ENCODE results near the gene ADAM12.

The ADAM12 gene

GRCh38 chr10:126324826-126325225 is 63.5 kb downstream of the ADAM12 start:
- H3K9me3 ChIP-seq (ENCODE audit: control insufficient read depth, insufficient read depth, low read depth, low read length): no peaks in the 10 kb centered on the region
- CTCF ChIA-PET: no interaction called here
- TF ChIP-seq ZNF433 (tag by site-specific recombination; IDR thresholded peaks at IDR 0.05; ENCODE audit: low read depth) (no peak), ZNF777 (tag by site-specific recombination; IDR thresholded peaks at IDR 0.05; ENCODE audit: borderline replicate concordance) (no peak), ZNF362 (tag by site-specific recombination; IDR thresholded peaks at IDR 0.05) (no peak), GLIS1 (tag by site-specific recombination; IDR thresholded peaks at IDR 0.05) (no peak), ZSCAN30 (tag by site-specific recombination; IDR thresholded peaks at IDR 0.05) (no peak), ZNF776 (tag by site-specific recombination; IDR thresholded peaks at IDR 0.05; ENCODE audit: borderline replicate concordance) (no peak), ZFP3 (tag by site-specific recombination; IDR thresholded peaks at IDR 0.05; ENCODE audit: low read depth) (no peak), ZNF16 (tag by site-specific recombination; IDR thresholded peaks at IDR 0.05; ENCODE audit: low read depth) (no peak), MEIS1 (CRISPR knock-in tag; IDR thresholded peaks at IDR 0.05; ENCODE audit: borderline replicate concordance) (no peak), FEZF1 (tag by site-specific recombination; IDR thresholded peaks at IDR 0.05) (no peak), ZNF580 (tag by site-specific recombination; IDR thresholded peaks at IDR 0.05) (no peak), PATZ1 (tag by site-specific recombination; IDR thresholded peaks at IDR 0.05) (no peak), KLF1 (tag by site-specific recombination; IDR thresholded peaks at IDR 0.05) (no peak)
- TF ChIP-seq, protein P1, sequence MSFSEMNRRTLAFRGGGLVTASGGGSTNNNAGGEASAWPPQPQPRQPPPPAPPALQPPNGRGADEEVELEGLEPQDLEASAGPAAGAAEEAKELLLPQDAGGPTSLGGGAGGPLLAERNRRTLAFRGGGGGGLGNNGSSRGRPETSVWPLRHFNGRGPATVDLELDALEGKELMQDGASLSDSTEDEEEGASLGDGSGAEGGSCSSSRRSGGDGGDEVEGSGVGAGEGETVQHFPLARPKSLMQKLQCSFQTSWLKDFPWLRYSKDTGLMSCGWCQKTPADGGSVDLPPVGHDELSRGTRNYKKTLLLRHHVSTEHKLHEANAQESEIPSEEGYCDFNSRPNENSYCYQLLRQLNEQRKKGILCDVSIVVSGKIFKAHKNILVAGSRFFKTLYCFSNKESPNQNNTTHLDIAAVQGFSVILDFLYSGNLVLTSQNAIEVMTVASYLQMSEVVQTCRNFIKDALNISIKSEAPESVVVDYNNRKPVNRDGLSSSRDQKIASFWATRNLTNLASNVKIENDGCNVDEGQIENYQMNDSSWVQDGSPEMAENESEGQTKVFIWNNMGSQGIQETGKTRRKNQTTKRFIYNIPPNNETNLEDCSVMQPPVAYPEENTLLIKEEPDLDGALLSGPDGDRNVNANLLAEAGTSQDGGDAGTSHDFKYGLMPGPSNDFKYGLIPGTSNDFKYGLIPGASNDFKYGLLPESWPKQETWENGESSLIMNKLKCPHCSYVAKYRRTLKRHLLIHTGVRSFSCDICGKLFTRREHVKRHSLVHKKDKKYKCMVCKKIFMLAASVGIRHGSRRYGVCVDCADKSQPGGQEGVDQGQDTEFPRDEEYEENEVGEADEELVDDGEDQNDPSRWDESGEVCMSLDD (tag by site-specific recombination; IDR thresholded peaks at IDR 0.05): no peak
- TF ChIP-seq, protein P2, sequence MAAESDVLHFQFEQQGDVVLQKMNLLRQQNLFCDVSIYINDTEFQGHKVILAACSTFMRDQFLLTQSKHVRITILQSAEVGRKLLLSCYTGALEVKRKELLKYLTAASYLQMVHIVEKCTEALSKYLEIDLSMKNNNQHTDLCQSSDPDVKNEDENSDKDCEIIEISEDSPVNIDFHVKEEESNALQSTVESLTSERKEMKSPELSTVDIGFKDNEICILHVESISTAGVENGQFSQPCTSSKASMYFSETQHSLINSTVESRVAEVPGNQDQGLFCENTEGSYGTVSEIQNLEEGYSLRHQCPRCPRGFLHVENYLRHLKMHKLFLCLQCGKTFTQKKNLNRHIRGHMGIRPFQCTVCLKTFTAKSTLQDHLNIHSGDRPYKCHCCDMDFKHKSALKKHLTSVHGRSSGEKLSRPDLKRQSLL (tag by site-specific recombination; IDR thresholded peaks at IDR 0.05): no peak
- POLR2A ChIA-PET: no interaction called here
- no peak overlapping the region for H3K4me3 ChIP-seq (ENCODE audit: low read depth, low read length)
- no peaks in the 10 kb centered on the region for H3K4me1 ChIP-seq (ENCODE audit: control insufficient read depth, insufficient read depth, low read length)
- no peak overlapping the region for H3K27ac ChIP-seq (ENCODE audit: extremely low read depth, low read depth, low read length)
- H3K36me3 ChIP-seq (ENCODE audit: control insufficient read depth in 2 of 2, insufficient read depth in 1 of 2, low read length in 2 of 2): no peaks in the 10 kb centered on the region

DNA sequence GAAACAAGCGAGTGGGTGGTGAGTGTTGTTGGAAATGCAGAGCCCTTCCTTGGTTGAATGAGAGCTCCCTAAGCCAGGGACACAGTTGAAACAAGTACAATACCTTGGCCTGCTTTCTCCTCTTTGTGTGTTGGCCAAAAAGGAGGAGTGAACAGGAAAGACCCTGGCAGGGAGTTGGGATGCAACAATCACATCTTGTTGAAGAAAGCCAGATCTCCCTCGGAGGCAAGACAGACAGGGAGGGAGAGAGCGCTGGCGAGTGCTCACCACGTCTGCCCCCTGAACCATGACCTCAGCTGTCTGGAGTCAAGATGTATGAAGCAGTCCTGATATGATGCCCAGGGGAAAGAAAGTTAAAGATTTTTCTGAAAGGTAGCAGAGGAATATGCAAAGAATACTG is 66.8 kb downstream of the ADAM12 start:
- Histone ChIP-seq H3K9me3 (ENCODE audit: control insufficient read depth, insufficient read depth, low read depth, low read length) (no peaks in the 10 kb centered on the region), H3K36me3 (ENCODE audit: control insufficient read depth in 2 of 2, insufficient read depth in 1 of 2, low read length in 2 of 2) (no peaks in the 10 kb centered on the region), H3K27ac (ENCODE audit: extremely low read depth, low read depth, low read length) (no peak overlapping the region), H3K4me1 (ENCODE audit: control insufficient read depth, insufficient read depth, low read length) (no peaks in the 10 kb centered on the region), H3K4me3 (ENCODE audit: low read depth, low read length) (no peak overlapping the region)
- CTCF ChIA-PET: interaction anchor here (0.6 to 0.7 kb wide), 2 partner anchors 30 to 183 kb away, joined by 3 read pairs; no protein-coding TSS in a partner anchor
- POLR2A ChIA-PET: no interaction called here
- TF ChIP-seq ZNF596 (tag by site-specific recombination; IDR thresholded peaks at IDR 0.05) (no peak), KLF16 (tag by site-specific recombination; IDR thresholded peaks at IDR 0.05) (no peak), ZNF837 (tag by site-specific recombination; IDR thresholded peaks at IDR 0.05) (no peak), EGR2 (tag by site-specific recombination; IDR thresholded peaks at IDR 0.05; ENCODE audit: low read depth) (no peak), ZNF221 (tag by site-specific recombination; IDR thresholded peaks at IDR 0.05; ENCODE audit: borderline replicate concordance) (no peak), SP7 (tag by site-specific recombination; IDR thresholded peaks at IDR 0.05) (no peak), ZNF777 (tag by site-specific recombination; IDR thresholded peaks at IDR 0.05; ENCODE audit: borderline replicate concordance) (no peak), ZNF140 (tag by site-specific recombination; IDR thresholded peaks at IDR 0.05) (no peak), ZSCAN4 (tag by site-specific recombination; IDR thresholded peaks at IDR 0.05) (no peak), PRDM6 (tag by site-specific recombination; IDR thresholded peaks at IDR 0.05) (no peak), TCF7L2 (IDR thresholded peaks at IDR 0.05; ENCODE audit: borderline replicate concordance, low read depth, low read length) (no peak), ZNF184 (tag by site-specific recombination; IDR thresholded peaks at IDR 0.05) (no peak)
